CD8-positive, alpha-beta memory T cell (primary cell): ENCODE data around the gene BBIP1. TPM values are rescaled to one million over a fixed set of nuclear protein-coding genes. Genes with fewer than 3 reads are reported as not detected.
A peak's percentile ranks its signal among the peaks of the same experiment; 100 is the strongest.

Experiments used
- CTCF ChIA-PET: fragments of 350-600 bp; sonication (Branson Sonifier 250); formaldehyde crosslinking; loops from one replicate; lab custom pipeline; 2021; ENCODE audit warnings: antibody characterized with exemption; lab: Charles Lee
- POLR2A ChIA-PET: fragments of 350-600 bp; sonication (Branson Sonifier 250); formaldehyde crosslinking; loops from one replicate; lab custom pipeline; 2021; ENCODE audit warnings: antibody characterized with exemption; lab: Charles Lee
- DNase-seq, 5 donors: peaks; one replicate each; pipeline versions ENCODE4 v3.0.0 to v3.0.0-alpha.2; 2020 to 2022; ENCODE audit warnings: mixed read lengths in 1 of 5
- H3K27ac ChIP-seq: one replicate; pipeline ENCODE4 v1.7.0; 2013; ENCODE audit warnings: low read depth, mild to moderate bottlenecking, low read length, moderate library complexity
- H3K27me3 ChIP-seq: 2 replicates; pipeline ENCODE4 v1.7.0; 2013; ENCODE audit warnings: low read length, mild to moderate bottlenecking; ENCODE audit not compliant: insufficient read depth, poor library complexity, severe bottlenecking
- H3K36me3 ChIP-seq: 2 replicates; pipeline ENCODE4 v1.7.0; 2013; ENCODE audit warnings: mild to moderate bottlenecking, low read length, moderate library complexity; ENCODE audit not compliant: insufficient read depth
- H3K4me1 ChIP-seq: 2 replicates; pipeline ENCODE4 v1.7.0; 2013; ENCODE audit warnings: mild to moderate bottlenecking, low read length, moderate library complexity; ENCODE audit not compliant: insufficient read depth
- H3K4me3 ChIP-seq: 2 replicates; pipeline ENCODE4 v1.7.0; 2013; ENCODE audit warnings: mild to moderate bottlenecking, low read length
- H3K9me3 ChIP-seq: 2 replicates; pipeline ENCODE4 v1.7.0; 2013; ENCODE audit warnings: mild to moderate bottlenecking, low read length
- H3K27ac Mint-ChIP-seq, 8 donors: one replicate each; pipeline ENCODE4 v1.8.0; 2020 to 2021; ENCODE audit warnings: mixed read lengths in 8 of 8, mild to moderate bottlenecking in 6 of 8, inconsistent platforms in 3 of 8, moderate library complexity in 3 of 8
- H3K27me3 Mint-ChIP-seq, 2 donors: one replicate each; pipeline ENCODE4 v1.8.0; 2020 to 2021; ENCODE audit warnings: mixed read lengths in 2 of 2, mild to moderate bottlenecking in 1 of 2, moderate library complexity in 1 of 2
- H3K36me3 Mint-ChIP-seq, 3 donors: one replicate each; pipeline ENCODE4 v1.8.0; 2020 to 2021; ENCODE audit warnings: mixed read lengths in 3 of 3, inconsistent platforms in 1 of 3, mild to moderate bottlenecking in 1 of 3
- H3K4me1 Mint-ChIP-seq, 3 donors: one replicate each; pipeline ENCODE4 v1.8.0; 2020 to 2021; ENCODE audit warnings: mixed read lengths in 3 of 3, inconsistent platforms in 1 of 3, mild to moderate bottlenecking in 1 of 3
- H3K4me3 Mint-ChIP-seq, 7 donors: one replicate each; pipeline ENCODE4 v1.8.0; 2020 to 2021; ENCODE audit warnings: mixed read lengths in 7 of 7, mild to moderate bottlenecking in 6 of 7, moderate library complexity in 4 of 7, inconsistent platforms in 2 of 7
- H3K9me3 Mint-ChIP-seq, 5 donors: one replicate each; pipeline ENCODE4 v1.8.0; 2020 to 2022; ENCODE audit warnings: mixed read lengths in 5 of 5, mild to moderate bottlenecking in 3 of 5, moderate library complexity in 2 of 5, inconsistent platforms in 1 of 5
- polyA plus RNA-seq: library from polyadenylated mRNA; unstranded; fragments of 300-500 nt; fragmentation: Illumina TruSeq; gene quantifications from one replicate; pipeline ENCODE4 v1.2.3, GENCODE V29; 2021
- total RNA-seq, 2 experiments: library from RNA; stranded (reverse); gene quantifications; one replicate each; pipeline ENCODE4 v1.2.3, GENCODE V29; 2021

The BBIP1 gene
- total RNA-seq (10 to 100 TPM; 36.4 to 41.1 TPM), polyA plus RNA-seq (34.9 TPM)

- H3K4me1 Mint-ChIP-seq = peaks cover 42 to 70% (median 60%) of the 10 kb centered on the region in 3 donors
- H3K36me3 Mint-ChIP-seq = peaks cover 0 to 38% (median 3%) of the 10 kb centered on the region in 3 donors
- ChIA-PET CTCF (interaction anchor here (0.7 to 2.7 kb wide), 10 partner anchors 11 to 54 kb away, joined by 3 to 14 read pairs (median 3); partner anchors contain the start of gene PDCD4), POLR2A (interaction anchor here (0.6 to 2.4 kb wide), 12 partner anchors 8 to 614 kb away, joined by 3 to 7 read pairs (median 4); partner anchors contain the start of gene PDCD4)
- peak within 1 kb of the TSS; percentile 96 for H3K27ac ChIP-seq
- no peaks in the 10 kb centered on the region for H3K27me3 ChIP-seq
- peak in 1 of 5 donors; percentile 98 for DNase-seq
- H3K36me3 ChIP-seq = no peaks in the 10 kb centered on the region
- no peaks in the 10 kb centered on the region for H3K27me3 Mint-ChIP-seq
- no peaks in the 10 kb centered on the region for H3K9me3 ChIP-seq
- H3K4me3 ChIP-seq = peak within 1 kb of the TSS; percentile 82
- H3K4me3 Mint-ChIP-seq = peak within 1 kb of the TSS; percentile 92 to 99 (median 97)
- peaks cover 10% of the 10 kb centered on the region for H3K4me1 ChIP-seq
- H3K9me3 Mint-ChIP-seq = no peaks in the 10 kb centered on the region
- H3K27ac Mint-ChIP-seq = peak within 1 kb of the TSS; percentile 99 to 100 (median 100)
These were observed at the start of gene BBIP1 for GRCh38 chr10:110918643-110919348. Gene BBIP1, minus strand, starts transcription at chr10:110919180. Its CDS starts 1,023 bp downstream, at chr10:110918157.

- H3K4me3 Mint-ChIP-seq = no peak overlapping the region
- H3K27ac ChIP-seq = no peak overlapping the region
- H3K36me3 ChIP-seq = no peaks in the 10 kb centered on the region
- no peaks in the 10 kb centered on the region for H3K9me3 Mint-ChIP-seq
- no peak overlapping the region for H3K4me3 ChIP-seq
- POLR2A ChIA-PET = interaction anchor here (0.8 kb wide), 1 partner anchor 49 kb away, joined by 3 read pairs; the partner anchor contains the start of gene BBIP1
- H3K27me3 ChIP-seq = no peaks in the 10 kb centered on the region
- DNase-seq = no peak
- peaks cover 0 to 10% (median 6%) of the 10 kb centered on the region in 3 donors for H3K36me3 Mint-ChIP-seq
- H3K27ac Mint-ChIP-seq = no peak overlapping the region
- CTCF ChIA-PET = no interaction called here
- H3K9me3 ChIP-seq = no peaks in the 10 kb centered on the region
- peaks cover 62 to 90% (median 83%) of the 10 kb centered on the region in 3 donors for H3K4me1 Mint-ChIP-seq
- H3K27me3 Mint-ChIP-seq = no peaks in the 10 kb centered on the region
- H3K4me1 ChIP-seq = peaks cover 8% of the 10 kb centered on the region
These were observed 48.7 kb upstream of the BBIP1 start for GRCh38 chr10:110967645-110968044.

GRCh38 chr10:110967009-110967630 lies 48.1 kb upstream of the BBIP1 start:
- Mint-ChIP-seq H3K4me1 (peaks cover 63 to 90% (median 83%) of the 10 kb centered on the region in 3 donors), H3K36me3 (peaks cover 0 to 10% (median 6%) of the 10 kb centered on the region in 3 donors), H3K27me3 (no peaks in the 10 kb centered on the region), H3K9me3 (no peaks in the 10 kb centered on the region), H3K4me3 (no peak overlapping the region), H3K27ac (no peak overlapping the region)
- no peak for DNase-seq
- no peaks in the 10 kb centered on the region for H3K36me3 ChIP-seq
- no peaks in the 10 kb centered on the region for H3K9me3 ChIP-seq
- ChIA-PET POLR2A (no interaction called here), CTCF (no interaction called here)
- peaks cover 10% of the 10 kb centered on the region for H3K4me1 ChIP-seq
- no peaks in the 10 kb centered on the region for H3K27me3 ChIP-seq
- no peak overlapping the region for H3K27ac ChIP-seq
- H3K4me3 ChIP-seq = no peak overlapping the region

GRCh38 chr10:110966146-110966545 lies 47.2 kb upstream of the BBIP1 start:
- no peak overlapping the region for H3K4me3 Mint-ChIP-seq
- CTCF ChIA-PET = no interaction called here
- no peak overlapping the region for H3K27ac ChIP-seq
- H3K36me3 ChIP-seq = no peaks in the 10 kb centered on the region
- no peaks in the 10 kb centered on the region for H3K27me3 Mint-ChIP-seq
- H3K4me1 Mint-ChIP-seq = peaks cover 64 to 89% (median 82%) of the 10 kb centered on the region in 3 donors
- no peak overlapping the region for H3K27ac Mint-ChIP-seq
- DNase-seq = no peak
- no peaks in the 10 kb centered on the region for H3K27me3 ChIP-seq
- H3K36me3 Mint-ChIP-seq = peaks cover 0 to 10% (median 6%) of the 10 kb centered on the region in 3 donors
- H3K9me3 ChIP-seq = no peaks in the 10 kb centered on the region
- peaks cover 13% of the 10 kb centered on the region for H3K4me1 ChIP-seq
- H3K9me3 Mint-ChIP-seq = no peaks in the 10 kb centered on the region
- H3K4me3 ChIP-seq = no peak overlapping the region
- POLR2A ChIA-PET = no interaction called here

- Mint-ChIP-seq H3K27ac (no peak overlapping the region), H3K36me3 (peaks cover 0 to 10% (median 6%) of the 10 kb centered on the region in 3 donors), H3K27me3 (no peaks in the 10 kb centered on the region), H3K9me3 (no peaks in the 10 kb centered on the region), H3K4me1 (peaks cover 62 to 89% (median 80%) of the 10 kb centered on the region in 3 donors), H3K4me3 (no peak overlapping the region)
- Histone ChIP-seq H3K27me3 (no peaks in the 10 kb centered on the region), H3K27ac (no peak overlapping the region), H3K9me3 (no peaks in the 10 kb centered on the region), H3K4me3 (no peak overlapping the region), H3K36me3 (no peaks in the 10 kb centered on the region), H3K4me1 (peaks cover 17% of the 10 kb centered on the region)
- POLR2A ChIA-PET = no interaction called here
- CTCF ChIA-PET = no interaction called here
- no peak for DNase-seq
These were observed 46.2 kb upstream of the BBIP1 start for GRCh38 chr10:110965216-110965615.

GRCh38 chr10:110964681-110965080 lies 45.7 kb upstream of the BBIP1 start:
- Histone ChIP-seq H3K27me3 (no peaks in the 10 kb centered on the region), H3K4me3 (no peak overlapping the region), H3K4me1 (peaks cover 17% of the 10 kb centered on the region), H3K9me3 (no peaks in the 10 kb centered on the region), H3K36me3 (no peaks in the 10 kb centered on the region), H3K27ac (no peak overlapping the region)
- DNase-seq = no peak
- Mint-ChIP-seq H3K9me3 (no peaks in the 10 kb centered on the region), H3K27ac (peak overlapping the region in 2 of 8 donors; percentile 23 to 75), H3K4me1 (peaks cover 58 to 89% (median 80%) of the 10 kb centered on the region in 3 donors), H3K27me3 (no peaks in the 10 kb centered on the region), H3K36me3 (peaks cover 0 to 10% (median 6%) of the 10 kb centered on the region in 3 donors), H3K4me3 (peak overlapping the region in 2 of 7 donors; percentile 8 to 24)
- ChIA-PET POLR2A (no interaction called here), CTCF (no interaction called here)

- H3K27me3 ChIP-seq = no peaks in the 10 kb centered on the region
- Mint-ChIP-seq H3K4me1 (peaks cover 58 to 89% (median 86%) of the 10 kb centered on the region in 3 donors), H3K27ac (peak overlapping the region in 5 of 8 donors; percentile 2 to 66 (median 9)), H3K27me3 (no peaks in the 10 kb centered on the region), H3K36me3 (peaks cover 0 to 14% (median 6%) of the 10 kb centered on the region in 3 donors), H3K4me3 (no peak overlapping the region), H3K9me3 (no peaks in the 10 kb centered on the region)
- CTCF ChIA-PET = no interaction called here
- H3K36me3 ChIP-seq = no peaks in the 10 kb centered on the region
- POLR2A ChIA-PET = no interaction called here
- no peak overlapping the region for H3K4me3 ChIP-seq
- H3K9me3 ChIP-seq = no peaks in the 10 kb centered on the region
- peaks cover 17% of the 10 kb centered on the region for H3K4me1 ChIP-seq
- DNase-seq = no peak
- H3K27ac ChIP-seq = no peak overlapping the region
These were observed 44.2 kb upstream of the BBIP1 start for GRCh38 chr10:110963162-110963561.

- H3K9me3 Mint-ChIP-seq = no peaks in the 10 kb centered on the region
- no peak overlapping the region for H3K4me3 ChIP-seq
- peak overlapping the region in 2 of 8 donors; percentile 4 to 70 for H3K27ac Mint-ChIP-seq
- DNase-seq = no peak
- CTCF ChIA-PET = interaction anchor here (1.0 kb wide), 1 partner anchor 25 kb away, joined by 3 read pairs; no protein-coding TSS in a partner anchor
- no peaks in the 10 kb centered on the region for H3K27me3 ChIP-seq
- H3K4me1 Mint-ChIP-seq = peaks cover 59 to 91% (median 85%) of the 10 kb centered on the region in 3 donors
- POLR2A ChIA-PET = no interaction called here
- no peaks in the 10 kb centered on the region for H3K9me3 ChIP-seq
- H3K27me3 Mint-ChIP-seq = no peaks in the 10 kb centered on the region
- no peak overlapping the region for H3K27ac ChIP-seq
- no peaks in the 10 kb centered on the region for H3K36me3 ChIP-seq
- peaks cover 0 to 12% (median 11%) of the 10 kb centered on the region in 3 donors for H3K36me3 Mint-ChIP-seq
- peaks cover 17% of the 10 kb centered on the region for H3K4me1 ChIP-seq
- H3K4me3 Mint-ChIP-seq = peak overlapping the region in 2 of 7 donors; percentile 2
These were observed 43.5 kb upstream of the BBIP1 start for GRCh38 chr10:110962443-110962842.
